IMR-90 (cell line): Measurements from ENCODE around the gene C1orf105. TPM values are rescaled to one million over a fixed set of nuclear protein-coding genes. Genes with fewer than 3 reads are reported as not detected.
A peak's percentile ranks its signal among the peaks of the same experiment; 100 is the strongest.

Source experiments
- ATAC-seq: fragments of 200-7000 bp; cut with Tn5 transposase; 2 replicates; pipeline ENCODE4 v1.9.1; 2020; ENCODE audit warnings: low read depth, mild to moderate bottlenecking, moderate library complexity
- BruUV-seq: library from RNA; stranded (reverse); fragments of 400-500 nt; replicated peaks from 2 replicates; lab custom pipeline; 2021; lab: Mats Ljungman, UMichigan
- CTCF ChIA-PET: fragments of 300-600 bp; formaldehyde crosslinking; extraction: SDS; loops from one replicate; lab custom pipeline; 2021; ENCODE audit warnings: antibody characterized with exemption; lab: Yijun Ruan, JAX
- POLR2A ChIA-PET: fragments of 300-600 bp; sonication (Branson Sonifier 250); formaldehyde crosslinking; loops from one replicate; lab custom pipeline; 2022; ENCODE audit warnings: antibody characterized with exemption; ENCODE audit not compliant: unreplicated experiment; lab: Charles Lee
- DNase-seq: peaks from one replicate; pipeline ENCODE4 v3.0.0; 2013
- H2AFZ ChIP-seq: replicated peaks from 2 replicates; pipeline ENCODE3; 2013; ENCODE audit warnings: low read length, mild to moderate bottlenecking; ENCODE audit not compliant: poor library complexity
- H2AK5ac ChIP-seq: 2 replicates; pipeline ENCODE4 v1.6.1; 2013; ENCODE audit warnings: low read depth, low read length, inconsistent platforms
- H2AK9ac ChIP-seq: replicated peaks from 2 replicates; pipeline ENCODE3; 2013; ENCODE audit warnings: mild to moderate bottlenecking, low read depth, low read length, moderate library complexity; ENCODE audit not compliant: poor library complexity
- H2BK120ac ChIP-seq: 2 replicates; pipeline ENCODE4 v1.6.1; 2013; ENCODE audit warnings: low read depth, low read length, inconsistent platforms
- H2BK15ac ChIP-seq: 3 replicates; pipeline ENCODE4 v1.6.1; 2013; ENCODE audit warnings: low read depth, low read length, inconsistent platforms
- H2BK20ac ChIP-seq: 2 replicates; pipeline ENCODE4 v1.6.1; 2013; ENCODE audit warnings: low read depth, mild to moderate bottlenecking, inconsistent platforms, low read length, moderate library complexity
- H2BK5ac ChIP-seq: 2 replicates; pipeline ENCODE4 v1.6.1; 2013; ENCODE audit warnings: mild to moderate bottlenecking, low read depth, low read length, inconsistent platforms; ENCODE audit not compliant: poor library complexity, severe bottlenecking
- H3K14ac ChIP-seq: replicated peaks from 2 replicates; pipeline ENCODE4 v1.6.1; 2013; ENCODE audit warnings: low read depth, low read length, inconsistent platforms
- H3K18ac ChIP-seq: 2 replicates; pipeline ENCODE4 v1.6.1; 2013; ENCODE audit warnings: low read depth, low read length, control low read depth
- H3K23ac ChIP-seq: 2 replicates; pipeline ENCODE4 v1.6.1; 2013; ENCODE audit warnings: low read depth, low read length, inconsistent platforms
- H3K27ac ChIP-seq: 2 replicates; pipeline ENCODE4 v1.5.1; 2013; ENCODE audit warnings: mild to moderate bottlenecking, control low read depth, low read length; ENCODE audit not compliant: insufficient read depth
- H3K27me3 ChIP-seq: 2 replicates; pipeline ENCODE4 v1.6.1; 2013; ENCODE audit warnings: low read length; ENCODE audit not compliant: control insufficient read depth, insufficient read depth
- H3K36me3 ChIP-seq: 2 replicates; pipeline ENCODE4 v1.6.1; 2013; ENCODE audit warnings: low read length, mixed read lengths; ENCODE audit not compliant: control insufficient read depth, insufficient read depth
- H3K4ac ChIP-seq: 2 replicates; pipeline ENCODE4 v1.6.1; 2013; ENCODE audit warnings: low read depth, low read length, inconsistent platforms
- H3K4me1 ChIP-seq: 2 replicates; pipeline ENCODE4 v1.6.1; 2013; ENCODE audit warnings: low read length, mixed read lengths; ENCODE audit not compliant: control insufficient read depth, insufficient read depth
- H3K4me2 ChIP-seq: 2 replicates; pipeline ENCODE4 v1.6.1; 2013; ENCODE audit warnings: low read depth, mild to moderate bottlenecking, control low read depth, low read length, moderate library complexity
- H3K4me3 ChIP-seq: 2 replicates; pipeline ENCODE4 v1.5.1; 2013; ENCODE audit warnings: low read depth, mild to moderate bottlenecking, control low read depth, low read length, moderate library complexity; ENCODE audit not compliant: insufficient read depth
- H3K56ac ChIP-seq: 2 replicates; pipeline ENCODE4 v1.6.1; 2013; ENCODE audit warnings: low read length, inconsistent platforms; ENCODE audit not compliant: insufficient read depth; ENCODE audit errors: extremely low read depth
- H3K79me1 ChIP-seq, 2 experiments: 2 replicates each; pipeline ENCODE4 v1.6.1; 2013; ENCODE audit warnings: low read length in 2 of 2, inconsistent platforms in 1 of 2, low read depth in 1 of 2
- H3K9ac ChIP-seq: 2 replicates; pipeline ENCODE4 v1.6.1; 2013; ENCODE audit warnings: low read depth, low read length, control low read depth
- H3K9me1 ChIP-seq: 2 replicates; pipeline ENCODE4 v1.6.1; 2013; ENCODE audit warnings: low read length, inconsistent platforms; ENCODE audit not compliant: insufficient read depth
- H3K9me3 ChIP-seq: 2 replicates; pipeline ENCODE4 v1.6.1; 2013; ENCODE audit warnings: low read length; ENCODE audit not compliant: control insufficient read depth, insufficient read depth
- H4K20me1 ChIP-seq: 2 replicates; pipeline ENCODE4 v1.6.1; 2013; ENCODE audit warnings: low read length, inconsistent platforms; ENCODE audit not compliant: insufficient read depth
- H4K5ac ChIP-seq: 2 replicates; pipeline ENCODE4 v1.6.1; 2013; ENCODE audit warnings: mild to moderate bottlenecking, low read depth, low read length, control low read depth
- H4K8ac ChIP-seq, 2 experiments: 2 replicates each; pipeline ENCODE4 v1.6.1; 2013; ENCODE audit warnings: low read depth in 2 of 2, low read length in 2 of 2, control low read depth in 1 of 2, inconsistent platforms in 1 of 2
- H4K91ac ChIP-seq: 2 replicates; pipeline ENCODE4 v1.6.1; 2013; ENCODE audit warnings: low read depth, low read length, inconsistent platforms; ENCODE audit not compliant: insufficient read depth
- CEBPB ChIP-seq: IDR thresholded peaks from 2 replicates; pipeline ENCODE4 v1.6.1; 2012; ENCODE audit warnings: low read depth, low read length, improper control_type of control experiment
- CHD1 ChIP-seq: IDR thresholded peaks from 2 replicates; pipeline ENCODE4 v1.6.1; 2012; ENCODE audit warnings: low read depth, low read length, improper control_type of control experiment
- ELK1 ChIP-seq: fragments of 150-350 bp; IDR thresholded peaks from 2 replicates; pipeline ENCODE4 v1.6.1; 2016; ENCODE audit warnings: low read depth, mild to moderate bottlenecking, low read length, moderate library complexity, borderline replicate concordance
- MAFK ChIP-seq: IDR thresholded peaks from 2 replicates; pipeline ENCODE4 v1.6.1; 2012; ENCODE audit warnings: low read depth, low read length, improper control_type of control experiment
- MAZ ChIP-seq: IDR thresholded peaks from 2 replicates; pipeline ENCODE4 v1.6.1; 2012; ENCODE audit warnings: low read depth, mild to moderate bottlenecking, low read length, improper control_type of control experiment, moderate library complexity, borderline replicate concordance
- MXI1 ChIP-seq: IDR thresholded peaks from 2 replicates; pipeline ENCODE4 v1.6.1; 2012; ENCODE audit warnings: low read depth, mild to moderate bottlenecking, low read length, moderate library complexity, borderline replicate concordance
- NFE2L2 ChIP-seq: fragments of 150-350 bp; IDR thresholded peaks from 2 replicates; pipeline ENCODE4 v1.6.1; 2016; ENCODE audit warnings: low read depth, mild to moderate bottlenecking, low read length
- RAD21 ChIP-seq: IDR thresholded peaks from 2 replicates; pipeline ENCODE4 v1.6.1; 2012; ENCODE audit warnings: low read length, improper control_type of control experiment
- RFX5 ChIP-seq: IDR thresholded peaks from 2 replicates; pipeline ENCODE4 v1.8.0; 2012; ENCODE audit warnings: low read depth, mild to moderate bottlenecking, low read length, moderate library complexity
- WGBS, 2 experiments: methylation state at CpG; one replicate each; pipeline versions ENCODE4 v1.1.5 to v1.1.7; 2013; ENCODE audit warnings: missing lambda C conversion rate in 2 of 2; ENCODE audit not compliant: insufficient read length in 1 of 2; ENCODE audit errors: extremely low coverage in 2 of 2; 5-methylcytosine and 5-hydroxymethylcytosine counted together
- dilution Hi-C: fragments of 300-500 bp; cut with HindIII; formaldehyde crosslinking; loops from one replicate; pipeline ENCODE4 v1.14.3; 2018; ENCODE audit warnings: low sequenced_read_pairs; ENCODE audit not compliant: unreplicated experiment
- in situ Hi-C: fragments of 300-500 bp; cut with MboI; formaldehyde crosslinking; loops from 3 replicates; pipeline ENCODE4 v1.14.3; 2019; ENCODE audit warnings: low sequenced_read_pairs, inconsistent platforms, mixed read lengths
- intact Hi-C: fragments of 100-400 bp; cut with micrococcal nuclease; formaldehyde crosslinking; loops from 2 replicates; pipeline ENCODE4 v1.10.0; 2022
- polyA plus RNA-seq, 3 experiments: library from polyadenylated mRNA; depleted of rRNA; stranded (reverse); fragments of >200 nt; gene quantifications; 2 replicates each; pipeline ENCODE4 v1.2.3, GENCODE V29; 2012; ENCODE audit warnings: low replicate concordance in 1 of 3
- total RNA-seq: library from RNA; depleted of rRNA; stranded (reverse); fragments of >200 nt; gene quantifications from 2 replicates; pipeline ENCODE4 v1.2.3, GENCODE V29; 2012

C1orf105 gene
- total and polyA plus RNA-seq, 2 of the 4 experiments (the other 2 are of a cell fraction): not detected

DNA sequence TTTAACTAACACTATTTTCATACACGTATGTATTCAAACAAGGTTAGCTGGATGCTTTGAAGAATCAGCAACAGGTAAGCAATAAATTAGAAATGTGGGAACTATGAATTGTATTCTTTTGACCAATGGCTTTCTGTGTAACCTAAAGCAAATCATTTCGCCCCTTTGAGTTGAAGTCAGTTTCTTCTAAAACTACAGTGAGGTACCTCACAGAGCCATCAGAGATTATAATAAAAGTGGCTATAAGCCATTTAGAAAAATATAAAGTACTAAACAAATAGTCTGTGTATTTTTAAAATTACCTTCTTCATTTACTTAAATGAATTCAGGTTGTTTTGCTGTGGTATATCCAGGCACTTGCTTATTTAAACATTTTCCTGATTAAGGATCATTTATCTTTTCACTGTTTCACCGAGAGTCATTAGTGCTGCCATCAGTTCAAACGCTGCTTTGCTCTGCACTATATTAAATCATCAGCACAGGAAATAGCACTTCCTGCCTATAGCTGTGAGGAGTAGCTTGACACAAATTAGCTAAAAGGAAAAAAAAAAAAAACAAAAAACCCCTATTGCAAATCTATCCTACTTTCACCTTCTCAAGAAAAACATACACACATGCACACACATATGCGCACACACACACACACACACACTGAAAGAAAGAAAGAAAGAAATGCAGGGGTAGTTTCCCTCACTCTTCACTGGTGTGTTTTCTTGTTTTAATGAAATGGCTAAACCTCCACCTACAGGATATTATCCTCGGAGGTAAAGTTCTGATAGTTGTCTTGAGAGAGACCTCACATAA, 39.8 kb upstream of the C1orf105 start (continued):
- TF ChIP-seq MAFK (no peak), CHD1 (no peak), CEBPB (no peak)

DNA sequence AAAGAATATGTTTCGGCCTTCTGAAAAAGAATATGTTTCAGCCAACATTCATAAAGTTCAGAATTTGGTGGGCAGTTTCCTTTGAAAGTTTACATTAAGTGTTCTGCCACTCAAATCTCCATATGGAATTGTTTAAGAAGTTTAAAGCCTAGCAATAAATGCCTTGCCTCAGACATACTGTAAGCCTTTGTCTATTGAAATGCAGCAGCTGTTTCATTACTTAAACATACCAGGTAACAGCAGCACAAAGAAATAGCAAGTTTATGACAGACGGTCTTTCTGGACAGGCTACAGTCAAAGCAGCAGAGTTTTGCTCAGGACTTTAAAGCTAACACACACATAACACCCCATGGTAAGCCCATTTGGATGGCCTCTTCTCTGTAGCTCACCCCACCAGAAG, 38.5 kb upstream of the C1orf105 start:
- ATAC-seq (no peak), DNase-seq (peak; percentile 28)
- Histone ChIP-seq H3K4ac (peak overlapping the region; percentile 76), H3K23ac (peak overlapping the region; percentile 83; the same call in 1 of the 2 replicates), H4K5ac (peak overlapping the region; percentile 39), H3K56ac (no peak overlapping the region), H2BK20ac (peak overlapping the region; percentile 88), H2BK120ac (peak overlapping the region; percentile 70), H3K4me1 (peaks cover 12% of the 10 kb centered on the region), H3K9me1 (peaks cover 4% of the 10 kb centered on the region; the same call in 1 of the 2 replicates), H2AK9ac (no peak overlapping the region), H3K4me3 (no peak overlapping the region), H3K4me2 (peak overlapping the region; percentile 59; the same call in 1 of the 2 replicates), H3K18ac (peak overlapping the region; percentile 67), H3K14ac (peak overlapping the region; percentile 86), H2AFZ (peak overlapping the region; percentile 54), H2AK5ac (peak overlapping the region; percentile 10), H3K9me3 (no peaks in the 10 kb centered on the region), H2BK5ac (peak overlapping the region; percentile 17), H3K27ac (peak overlapping the region; percentile 46; the same call in 1 of the 2 replicates), H3K79me1 (no peaks in the 10 kb centered on the region), H2BK15ac (peak overlapping the region; percentile 79), H3K9ac (no peak overlapping the region), H3K36me3 (no peaks in the 10 kb centered on the region), H3K27me3 (no peaks in the 10 kb centered on the region), H4K8ac (peak overlapping the region in 1 of 2 experiments; percentile 66; a peak in 2 of 4 replicates), H4K20me1 (no peaks in the 10 kb centered on the region), H4K91ac (peak overlapping the region; percentile 66)
- CTCF ChIA-PET: interaction anchor here (0.6 to 1.5 kb wide), 2 partner anchors 8 to 175 kb away, joined by 3 to 5 read pairs; no protein-coding TSS in a partner anchor
- dilution Hi-C loops (no loop called here), in situ Hi-C loops (no loop called here), intact Hi-C loops (loop anchor here (2.0 kb wide), 1 partner anchor 23 kb away; no protein-coding TSS in a partner anchor)
- no peak for TF ChIP-seq MAZ
- TF ChIP-seq CHD1: no peak
- TF ChIP-seq MXI1: no peak
- TF ChIP-seq RAD21: no peak
- no peak for TF ChIP-seq RFX5
- TF ChIP-seq ELK1: no peak
- no peak for TF ChIP-seq MAFK
- TF ChIP-seq NFE2L2: no peak
- no CpG with 5 or more reads among the region's 2 CpGs for whole genome bisulfite sequencing, 2 experiments
- no TSS peak for BruUV-seq
- POLR2A ChIA-PET: no interaction called here
